HepG2 (cell line): ENCODE results near the gene GNB3. TPM values are rescaled to one million over a fixed set of nuclear protein-coding genes. Genes with fewer than 3 reads are reported as not detected.

Experiments used
- AGO2 ChIP-seq: fragments of 200-400 bp; formaldehyde crosslinking; optimal IDR thresholded peaks from 2 replicates; pipeline ENCODE3; 2017; ENCODE audit warnings: mild to moderate bottlenecking, low read depth, low read length, moderate library complexity
- AKNA ChIP-seq: sonication (generic); formaldehyde crosslinking; IDR thresholded peaks from 2 replicates; pipeline ENCODE4 v1.4.0; 2020; ENCODE audit warnings: missing genetic modification reagents, borderline replicate concordance
- KLF12 ChIP-seq: sonication (generic); formaldehyde crosslinking; IDR thresholded peaks from 2 replicates; pipeline ENCODE4 v1.4.0; 2020; ENCODE audit warnings: missing genetic modification reagents, borderline replicate concordance
- POGK ChIP-seq: sonication (generic); formaldehyde crosslinking; conservative IDR thresholded peaks from 2 replicates; pipeline ENCODE4 v1.8.0; 2022; ENCODE audit warnings: mild to moderate bottlenecking, moderate library complexity, missing genetic modification reagents
- REXO4 ChIP-seq: sonication (generic); formaldehyde crosslinking; IDR thresholded peaks from 2 replicates; pipeline ENCODE4 v1.8.0; 2022; ENCODE audit warnings: missing genetic modification reagents, mild to moderate bottlenecking, borderline replicate concordance
- XBP1 ChIP-seq: sonication (generic); formaldehyde crosslinking; IDR thresholded peaks from 2 replicates; pipeline ENCODE4 v1.5.0; 2020; ENCODE audit warnings: missing genetic modification reagents
- ZNF251 ChIP-seq: sonication (generic); formaldehyde crosslinking; IDR thresholded peaks from 2 replicates; pipeline ENCODE4 v1.9.0; 2021; ENCODE audit warnings: mild to moderate bottlenecking, missing genetic modification reagents
- ZNF432 ChIP-seq: sonication (generic); formaldehyde crosslinking; IDR thresholded peaks from 2 replicates; pipeline ENCODE4 v1.5.0; 2020; ENCODE audit warnings: missing genetic modification reagents, mild to moderate bottlenecking, borderline replicate concordance
- polyA plus RNA-seq, 8 experiments: library from polyadenylated mRNA; depleted of rRNA in 3 of 8; stranded (reverse) in 7 of 8; unstranded in 1 of 8; fragments of >200 nt; fragmentation: Illumina TruSeq in 4 of 8; extraction: Trizol in 4 of 8; gene quantifications; 2 replicates each; pipeline versions ENCODE4 v1.2.1 to v1.2.3, GENCODE V29; 2011 to 2016; ENCODE audit warnings: low read depth in 4 of 8, missing spikeins in 1 of 8, mixed read lengths in 1 of 8; ENCODE audit not compliant: insufficient read depth in 1 of 8
- total RNA-seq, 5 experiments: library from RNA; depleted of rRNA; stranded (reverse); fragments of >200 nt; fragmentation: Illumina TruSeq; extraction: Trizol; gene quantifications; 2 replicates each; pipeline ENCODE4 v1.2.3, GENCODE V29; 2016; ENCODE audit warnings: low read depth in 1 of 5
- TF ChIP-seq, protein P1 (sequence below): sonication (generic); formaldehyde crosslinking; IDR thresholded peaks from 2 replicates; pipeline ENCODE4 v1.5.1; 2020; ENCODE audit warnings: mild to moderate bottlenecking, missing genetic modification reagents, moderate library complexity
- TF ChIP-seq, protein P2 (sequence below): sonication (generic); formaldehyde crosslinking; IDR thresholded peaks from 2 replicates; pipeline ENCODE4 v1.5.0; 2020; ENCODE audit warnings: mild to moderate bottlenecking, missing genetic modification reagents, borderline replicate concordance

GNB3 gene
- total and polyA plus RNA-seq, 2 of the 13 experiments (the other 11 are each of a cell fraction or from before 2014, with no cell fraction given) = 1.3 to 3.6 TPM

DNA sequence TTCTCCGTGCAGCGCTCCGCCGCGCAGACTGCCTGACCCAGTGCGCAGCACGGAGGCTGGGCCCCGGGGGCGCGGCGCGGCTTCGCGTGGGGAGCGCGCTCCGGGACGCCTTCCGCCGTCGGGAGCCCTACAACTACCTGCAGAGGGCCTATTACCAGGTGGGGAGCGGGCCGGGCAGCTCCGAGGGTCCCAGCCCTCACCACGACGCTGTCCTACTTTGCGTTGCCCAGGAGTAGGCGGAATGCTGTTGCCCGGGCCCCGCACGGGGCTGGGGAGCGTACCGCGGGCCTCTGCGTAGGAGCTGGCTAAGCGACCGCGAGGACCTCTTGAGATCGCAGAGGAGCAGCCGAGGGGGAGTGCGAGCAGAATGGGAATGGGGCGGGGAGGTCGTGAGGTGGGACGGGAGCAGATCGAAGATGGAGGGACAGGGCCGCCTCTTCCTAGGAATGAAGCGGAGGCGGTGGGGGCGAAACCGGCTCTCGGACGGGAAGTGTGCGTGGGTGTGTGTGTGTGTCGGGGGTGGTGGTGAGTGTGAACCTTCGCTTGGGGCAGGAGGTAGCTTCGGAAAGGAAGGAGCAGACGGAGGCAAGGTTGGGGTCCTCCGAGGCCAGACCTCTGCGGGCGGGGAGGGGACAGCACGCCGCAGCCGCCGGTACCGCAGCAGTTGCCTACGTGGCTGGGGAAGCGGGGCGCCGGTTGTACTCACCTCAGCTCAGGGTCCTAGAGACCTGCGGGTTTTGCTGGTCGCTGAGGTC, 11.8 kb upstream of the GNB3 start (continued):
- TF ChIP-seq, protein P1, sequence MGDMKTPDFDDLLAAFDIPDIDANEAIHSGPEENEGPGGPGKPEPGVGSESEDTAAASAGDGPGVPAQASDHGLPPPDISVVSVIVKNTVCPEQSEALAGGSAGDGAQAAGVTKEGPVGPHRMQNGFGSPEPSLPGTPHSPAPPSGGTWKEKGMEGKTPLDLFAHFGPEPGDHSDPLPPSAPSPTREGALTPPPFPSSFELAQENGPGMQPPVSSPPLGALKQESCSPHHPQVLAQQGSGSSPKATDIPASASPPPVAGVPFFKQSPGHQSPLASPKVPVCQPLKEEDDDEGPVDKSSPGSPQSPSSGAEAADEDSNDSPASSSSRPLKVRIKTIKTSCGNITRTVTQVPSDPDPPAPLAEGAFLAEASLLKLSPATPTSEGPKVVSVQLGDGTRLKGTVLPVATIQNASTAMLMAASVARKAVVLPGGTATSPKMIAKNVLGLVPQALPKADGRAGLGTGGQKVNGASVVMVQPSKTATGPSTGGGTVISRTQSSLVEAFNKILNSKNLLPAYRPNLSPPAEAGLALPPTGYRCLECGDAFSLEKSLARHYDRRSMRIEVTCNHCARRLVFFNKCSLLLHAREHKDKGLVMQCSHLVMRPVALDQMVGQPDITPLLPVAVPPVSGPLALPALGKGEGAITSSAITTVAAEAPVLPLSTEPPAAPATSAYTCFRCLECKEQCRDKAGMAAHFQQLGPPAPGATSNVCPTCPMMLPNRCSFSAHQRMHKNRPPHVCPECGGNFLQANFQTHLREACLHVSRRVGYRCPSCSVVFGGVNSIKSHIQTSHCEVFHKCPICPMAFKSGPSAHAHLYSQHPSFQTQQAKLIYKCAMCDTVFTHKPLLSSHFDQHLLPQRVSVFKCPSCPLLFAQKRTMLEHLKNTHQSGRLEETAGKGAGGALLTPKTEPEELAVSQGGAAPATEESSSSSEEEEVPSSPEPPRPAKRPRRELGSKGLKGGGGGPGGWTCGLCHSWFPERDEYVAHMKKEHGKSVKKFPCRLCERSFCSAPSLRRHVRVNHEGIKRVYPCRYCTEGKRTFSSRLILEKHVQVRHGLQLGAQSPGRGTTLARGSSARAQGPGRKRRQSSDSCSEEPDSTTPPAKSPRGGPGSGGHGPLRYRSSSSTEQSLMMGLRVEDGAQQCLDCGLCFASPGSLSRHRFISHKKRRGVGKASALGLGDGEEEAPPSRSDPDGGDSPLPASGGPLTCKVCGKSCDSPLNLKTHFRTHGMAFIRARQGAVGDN = peak; percentile 88
- no peak for TF ChIP-seq AKNA (CRISPR knock-in tag)
- peak; percentile 69; the same call in 1 of the 2 replicates for TF ChIP-seq POGK (CRISPR knock-in tag)
- no peak for TF ChIP-seq ZNF251 (CRISPR knock-in tag)
- TF ChIP-seq ZNF432 (CRISPR knock-in tag) = 0 out of 2 replicates have a peak, but pooled peaks have one; percentile 40
- peak; percentile 90 for TF ChIP-seq AGO2
- no peak for TF ChIP-seq KLF12 (CRISPR knock-in tag)
- peak; percentile 59; the same call in 1 of the 2 replicates for TF ChIP-seq REXO4 (CRISPR knock-in tag)
- no peak for TF ChIP-seq XBP1
- TF ChIP-seq, protein P2, sequence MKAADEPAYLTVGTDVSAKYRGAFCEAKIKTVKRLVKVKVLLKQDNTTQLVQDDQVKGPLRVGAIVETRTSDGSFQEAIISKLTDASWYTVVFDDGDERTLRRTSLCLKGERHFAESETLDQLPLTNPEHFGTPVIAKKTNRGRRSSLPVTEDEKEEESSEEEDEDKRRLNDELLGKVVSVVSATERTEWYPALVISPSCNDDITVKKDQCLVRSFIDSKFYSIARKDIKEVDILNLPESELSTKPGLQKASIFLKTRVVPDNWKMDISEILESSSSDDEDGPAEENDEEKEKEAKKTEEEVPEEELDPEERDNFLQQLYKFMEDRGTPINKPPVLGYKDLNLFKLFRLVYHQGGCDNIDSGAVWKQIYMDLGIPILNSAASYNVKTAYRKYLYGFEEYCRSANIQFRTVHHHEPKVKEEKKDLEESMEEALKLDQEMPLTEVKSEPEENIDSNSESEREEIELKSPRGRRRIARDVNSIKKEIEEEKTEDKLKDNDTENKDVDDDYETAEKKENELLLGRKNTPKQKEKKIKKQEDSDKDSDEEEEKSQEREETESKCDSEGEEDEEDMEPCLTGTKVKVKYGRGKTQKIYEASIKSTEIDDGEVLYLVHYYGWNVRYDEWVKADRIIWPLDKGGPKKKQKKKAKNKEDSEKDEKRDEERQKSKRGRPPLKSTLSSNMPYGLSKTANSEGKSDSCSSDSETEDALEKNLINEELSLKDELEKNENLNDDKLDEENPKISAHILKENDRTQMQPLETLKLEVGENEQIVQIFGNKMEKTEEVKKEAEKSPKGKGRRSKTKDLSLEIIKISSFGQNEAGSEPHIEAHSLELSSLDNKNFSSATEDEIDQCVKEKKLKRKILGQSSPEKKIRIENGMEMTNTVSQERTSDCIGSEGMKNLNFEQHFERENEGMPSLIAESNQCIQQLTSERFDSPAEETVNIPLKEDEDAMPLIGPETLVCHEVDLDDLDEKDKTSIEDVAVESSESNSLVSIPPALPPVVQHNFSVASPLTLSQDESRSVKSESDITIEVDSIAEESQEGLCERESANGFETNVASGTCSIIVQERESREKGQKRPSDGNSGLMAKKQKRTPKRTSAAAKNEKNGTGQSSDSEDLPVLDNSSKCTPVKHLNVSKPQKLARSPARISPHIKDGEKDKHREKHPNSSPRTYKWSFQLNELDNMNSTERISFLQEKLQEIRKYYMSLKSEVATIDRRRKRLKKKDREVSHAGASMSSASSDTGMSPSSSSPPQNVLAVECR = peak; percentile 76
